KMS-11 (cell line): ENCODE measurements around the gene CRTC1.
"Not testable (repeated sequence)": the region's sequence is repeated elsewhere in the genome, so short reads cannot be mapped to it uniquely, and the experiment has no call there.

ENCODE experiments used
- H2AFZ ChIP-seq: fragments of 200-600 bp; sonication (generic); 2 replicates; pipeline ENCODE4 v1.6.1; 2016; ENCODE audit warnings: antibody characterized with exemption, mixed run types, low read depth
- H3K27ac ChIP-seq: fragments of 200-600 bp; sonication (generic); 2 replicates; pipeline ENCODE4 v1.6.1; 2016; ENCODE audit warnings: mild to moderate bottlenecking, mixed run types
- H3K27me3 ChIP-seq: fragments of 200-600 bp; sonication (generic); 2 replicates; pipeline ENCODE4 v1.6.1; 2017; ENCODE audit warnings: mild to moderate bottlenecking, low read depth, mixed run types, moderate library complexity; ENCODE audit not compliant: insufficient read depth
- H3K36me3 ChIP-seq: fragments of 200-600 bp; sonication (generic); 2 replicates; pipeline ENCODE4 v1.6.1; 2017; ENCODE audit warnings: mild to moderate bottlenecking, mixed run types; ENCODE audit not compliant: insufficient read depth
- H3K4me1 ChIP-seq: fragments of 200-600 bp; sonication (generic); 2 replicates; pipeline ENCODE4 v1.6.1; 2016; ENCODE audit warnings: mild to moderate bottlenecking, low read depth, mixed run types; ENCODE audit not compliant: poor library complexity, severe bottlenecking
- H3K4me2 ChIP-seq: fragments of 200-600 bp; sonication (generic); 2 replicates; pipeline ENCODE4 v1.7.0; 2016; ENCODE audit warnings: mild to moderate bottlenecking, mixed run types
- H3K4me3 ChIP-seq: fragments of 200-600 bp; sonication (generic); IDR thresholded peaks from 2 replicates; pipeline ENCODE4 v1.6.1; 2017; ENCODE audit warnings: low read depth, low read length, mixed read lengths; ENCODE audit not compliant: insufficient read depth
- H3K79me2 ChIP-seq: fragments of 200-600 bp; sonication (generic); 2 replicates; pipeline ENCODE4 v1.6.1; 2016; ENCODE audit warnings: low read depth, mixed run types; ENCODE audit not compliant: insufficient read depth
- H3K9ac ChIP-seq: fragments of 200-600 bp; sonication (generic); 2 replicates; pipeline ENCODE4 v1.6.1; 2016; ENCODE audit warnings: mild to moderate bottlenecking, mixed run types
- H4K20me1 ChIP-seq: fragments of 200-600 bp; sonication (generic); 2 replicates; pipeline ENCODE4 v1.6.1; 2016; ENCODE audit warnings: mild to moderate bottlenecking, mixed run types; ENCODE audit not compliant: insufficient read depth
- CTCF ChIP-seq: fragments of 200-600 bp; sonication (generic); conservative IDR thresholded peaks from 2 replicates; pipeline ENCODE4 v1.6.1; 2017; ENCODE audit warnings: low read depth, mild to moderate bottlenecking, antibody characterized with exemption, low read length, moderate library complexity, mixed read lengths

Gene CRTC1

GRCh38 chr19:18725841-18726770 is 42.6 kb downstream of the CRTC1 start:
- Histone ChIP-seq H4K20me1 (no peaks in the 10 kb centered on the region), H3K9ac (no peak overlapping the region), H3K79me2 (no peaks in the 10 kb centered on the region), H3K4me3 (no peak overlapping the region), H3K27me3 (no peaks in the 10 kb centered on the region), H3K27ac (no peak overlapping the region), H2AFZ (no peak overlapping the region), H3K4me2 (no peak overlapping the region), H3K4me1 (no peaks in the 10 kb centered on the region), H3K36me3 (no peaks in the 10 kb centered on the region)
- TF ChIP-seq CTCF, result no peak

DNA sequence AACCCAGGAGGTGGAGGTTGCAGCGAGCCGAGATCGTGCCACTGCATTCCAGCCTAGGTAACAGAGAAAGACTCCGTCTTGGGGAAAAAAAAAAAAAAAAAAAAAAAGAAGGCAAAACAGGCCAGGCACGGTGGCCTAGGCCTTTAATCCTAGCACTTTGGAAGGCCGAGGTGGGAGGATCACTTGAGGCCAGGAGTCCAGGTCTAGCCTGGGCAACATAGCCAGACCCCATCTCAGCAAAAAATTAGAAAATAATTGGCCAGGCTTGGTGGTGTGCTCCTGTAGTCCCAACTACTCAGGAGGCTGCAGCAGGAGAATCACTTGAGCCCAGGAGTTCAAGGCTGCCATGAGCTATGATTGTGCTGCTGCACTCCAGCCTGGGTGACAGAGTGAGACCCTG is 43.4 kb downstream of the CRTC1 start:
- TF ChIP-seq CTCF, result no peak
- Histone ChIP-seq H2AFZ (no peak overlapping the region), H3K9ac (no peak overlapping the region), H4K20me1 (no peaks in the 10 kb centered on the region), H3K27me3 (no peaks in the 10 kb centered on the region), H3K27ac (no peak overlapping the region), H3K79me2 (no peaks in the 10 kb centered on the region), H3K4me1 (no peaks in the 10 kb centered on the region), H3K4me2 (no peak overlapping the region), H3K4me3 (no peak overlapping the region), H3K36me3 (no peaks in the 10 kb centered on the region)

DNA sequence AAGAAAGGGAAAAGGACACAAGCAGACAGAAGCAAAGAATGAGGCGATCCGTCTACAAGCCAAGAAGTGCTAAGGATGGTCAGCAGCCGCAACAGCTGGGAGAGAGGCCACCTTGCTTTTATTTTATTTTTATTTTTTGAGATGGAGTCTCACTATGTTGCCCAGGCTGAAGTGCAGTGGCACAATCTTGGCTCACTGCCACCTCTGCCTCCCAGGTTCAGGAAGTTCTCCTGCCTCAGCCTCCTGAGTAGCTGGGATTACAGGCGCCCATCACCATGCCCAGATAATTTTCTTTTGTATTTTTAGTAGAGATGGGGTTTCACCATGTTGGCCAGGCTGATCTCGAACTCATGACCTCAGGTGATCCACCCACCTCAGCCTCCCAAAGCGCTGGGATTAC is 44.1 kb downstream of the CRTC1 start:
- H3K27me3 ChIP-seq, H3K4me1 ChIP-seq, H3K79me2 ChIP-seq, H4K20me1 ChIP-seq, H3K27ac ChIP-seq, H3K36me3 ChIP-seq, H3K4me3 ChIP-seq, H2AFZ ChIP-seq, H3K4me2 ChIP-seq, H3K9ac ChIP-seq: not testable (repeated sequence)

DNA sequence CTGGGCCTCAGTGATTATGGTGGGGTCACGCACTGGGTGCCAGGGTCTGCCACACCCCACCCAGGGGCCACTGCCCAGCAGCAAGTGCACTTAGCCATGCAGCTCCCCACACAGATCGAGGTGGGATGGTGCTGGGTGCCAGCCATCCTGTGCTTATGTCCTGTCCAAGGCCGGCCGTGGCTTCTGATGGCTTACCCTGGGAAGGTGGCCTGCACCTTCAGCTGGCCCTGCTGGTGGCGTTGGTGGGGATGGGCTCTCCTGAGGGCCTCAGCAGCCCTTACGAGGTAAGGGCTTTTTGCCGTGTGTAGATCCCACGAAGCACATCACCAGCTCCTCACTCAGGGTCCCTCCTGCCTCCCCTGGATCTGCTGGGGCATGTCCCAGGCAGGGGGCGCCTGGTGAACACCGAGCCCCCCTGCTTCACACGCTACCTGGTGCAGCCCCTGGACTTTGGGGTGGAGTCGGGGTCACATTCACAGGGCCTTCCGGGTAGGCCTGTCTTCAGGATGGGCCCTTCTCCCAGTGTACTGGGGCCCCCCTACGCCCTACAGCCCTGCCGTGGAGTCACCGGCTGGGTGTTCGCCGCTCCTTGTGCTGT is 46.6 kb downstream of the CRTC1 start:
- Histone ChIP-seq H3K36me3 (no peaks in the 10 kb centered on the region), H2AFZ (no peak overlapping the region), H3K27ac (no peak overlapping the region), H3K9ac (no peak overlapping the region), H3K4me3 (no peak overlapping the region), H3K4me1 (no peaks in the 10 kb centered on the region), H4K20me1 (no peaks in the 10 kb centered on the region), H3K79me2 (no peaks in the 10 kb centered on the region), H3K27me3 (no peaks in the 10 kb centered on the region), H3K4me2 (no peak overlapping the region)
- TF ChIP-seq CTCF, result no peak
